DND-41 (cell line): Measurements from ENCODE around the gene QSOX1.

Source experiments
- ATAC-seq: fragments of 200-7000 bp; cut with Tn5 transposase; 3 replicates; pipeline ENCODE4 v1.9.1; 2021; ENCODE audit warnings: low read depth; ENCODE audit not compliant: insufficient read depth
- DNase-seq: peaks from one replicate; pipeline ENCODE4 v3.0.0-alpha.2; 2020
- H2AFZ ChIP-seq: 2 replicates; pipeline ENCODE4 v1.6.0; 2012; ENCODE audit warnings: low read depth, low read length
- H3K27ac ChIP-seq: 2 replicates; pipeline ENCODE4 v1.5.1; 2012; ENCODE audit warnings: low read length, inconsistent platforms
- H3K27me3 ChIP-seq: fragments of 200-600 bp; sonication (generic); 2 replicates; pipeline ENCODE4 v1.6.0; 2012; ENCODE audit warnings: low read length, mild to moderate bottlenecking, inconsistent platforms; ENCODE audit not compliant: insufficient read depth, poor library complexity
- H3K36me3 ChIP-seq: 2 replicates; pipeline ENCODE4 v1.5.1; 2012; ENCODE audit warnings: low read length, inconsistent platforms; ENCODE audit not compliant: insufficient read depth
- H3K4me1 ChIP-seq: 2 replicates; pipeline ENCODE4 v1.5.1; 2012; ENCODE audit warnings: mild to moderate bottlenecking, low read length; ENCODE audit not compliant: insufficient read depth
- H3K4me2 ChIP-seq: 2 replicates; pipeline ENCODE4 v1.6.0; 2012; ENCODE audit warnings: mild to moderate bottlenecking, moderate library complexity, low read length, inconsistent platforms; ENCODE audit not compliant: insufficient read depth
- H3K4me3 ChIP-seq, 2 experiments: fragments of 200-600 bp in 1 of 2; shearing (Covaris generic) in 1 of 2; 2 replicates each; pipeline ENCODE4 v1.5.1; 2012 to 2016; ENCODE audit warnings: inconsistent platforms in 2 of 2, low read length in 2 of 2, mild to moderate bottlenecking in 2 of 2, low read depth in 1 of 2, moderate library complexity in 1 of 2
- H3K79me2 ChIP-seq: 2 replicates; pipeline ENCODE4 v1.6.0; 2012; ENCODE audit warnings: low read length, inconsistent platforms; ENCODE audit not compliant: insufficient read depth
- H3K9ac ChIP-seq: 2 replicates; pipeline ENCODE4 v1.6.0; 2012; ENCODE audit warnings: low read depth, mild to moderate bottlenecking, inconsistent platforms, low read length, moderate library complexity
- H3K9me3 ChIP-seq: 2 replicates; pipeline ENCODE4 v1.5.1; 2012; ENCODE audit warnings: low read length, moderate library complexity, mild to moderate bottlenecking, inconsistent platforms; ENCODE audit not compliant: insufficient read depth, severe bottlenecking
- H4K20me1 ChIP-seq: 2 replicates; pipeline ENCODE4 v1.6.0; 2012; ENCODE audit warnings: low read length; ENCODE audit not compliant: insufficient read depth
- CTCF ChIP-seq: IDR thresholded peaks from 2 replicates; pipeline ENCODE4 v1.5.1; 2012; ENCODE audit warnings: borderline replicate concordance, low read length, moderate library complexity, mild to moderate bottlenecking; ENCODE audit not compliant: poor library complexity, severe bottlenecking; ENCODE audit errors: extremely low read depth
- EZH2 ChIP-seq: IDR thresholded peaks from 3 replicates; pipeline ENCODE4 v1.6.1; 2012; ENCODE audit warnings: borderline replicate concordance, low read depth, mild to moderate bottlenecking, moderate library complexity, low read length, inconsistent platforms; ENCODE audit not compliant: severe bottlenecking

Gene QSOX1

DNA sequence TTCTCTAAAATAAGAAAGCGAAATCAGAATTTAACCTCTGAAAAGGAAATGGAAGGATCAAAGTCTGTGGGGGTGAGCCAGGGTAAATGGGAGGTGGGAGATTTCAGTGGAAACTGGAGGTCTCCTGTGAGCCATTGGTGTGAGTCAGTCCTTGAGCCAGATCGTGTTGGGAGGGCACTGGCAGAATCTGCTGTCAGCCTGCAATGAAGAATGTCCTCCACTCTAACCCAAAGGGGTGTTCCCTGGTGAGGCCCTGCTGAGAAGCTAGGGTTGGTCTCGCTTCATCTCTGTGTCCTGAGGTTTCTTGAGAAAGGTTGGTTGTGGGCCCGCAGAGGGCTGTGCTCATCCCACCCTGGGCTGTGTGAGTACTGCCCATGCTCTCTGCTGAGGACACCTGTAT lies 2.4 kb downstream of the QSOX1 start:
- H3K27me3 ChIP-seq: no peaks in the 10 kb centered on the region
- H3K36me3 ChIP-seq: no peaks in the 10 kb centered on the region; the same call in 1 of the 2 replicates
- no peak for TF ChIP-seq EZH2
- TF ChIP-seq CTCF: no peak
- no peak overlapping the region for H3K27ac ChIP-seq
- H3K4me2 ChIP-seq: no peak overlapping the region
- H3K9ac ChIP-seq: no peak overlapping the region
- no peak for ATAC-seq
- no peak overlapping the region for H2AFZ ChIP-seq
- peaks cover 7% of the 10 kb centered on the region for H3K79me2 ChIP-seq
- H3K4me1 ChIP-seq: peaks cover 27% of the 10 kb centered on the region
- no peak overlapping the region for H3K4me3 ChIP-seq
- H3K9me3 ChIP-seq: no peaks in the 10 kb centered on the region
- no peak for DNase-seq
- H4K20me1 ChIP-seq: no peaks in the 10 kb centered on the region

DNA sequence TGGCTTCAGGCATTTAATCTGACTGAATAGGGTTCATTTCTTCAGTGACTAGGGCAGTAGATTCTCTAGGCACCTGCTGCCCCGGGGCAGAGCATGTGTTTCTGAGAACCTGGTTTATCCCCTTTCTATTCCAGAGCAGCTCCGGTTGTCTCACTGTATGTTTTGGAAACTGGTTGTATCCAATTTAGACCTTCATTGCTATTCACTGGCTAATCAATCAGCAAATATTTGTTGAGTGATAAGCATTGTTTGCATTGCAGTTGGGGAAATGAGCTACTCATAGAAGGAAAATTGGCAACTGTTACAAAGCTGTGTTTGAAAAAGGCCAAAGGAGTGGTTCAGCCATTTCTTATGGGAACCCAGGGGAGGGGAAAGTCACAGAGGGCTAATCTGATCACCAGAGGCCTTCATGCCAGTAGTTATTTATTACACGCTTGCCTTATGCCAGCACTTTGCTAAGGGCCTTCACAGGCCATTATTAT lies 2.9 kb downstream of the QSOX1 start:
- Histone ChIP-seq H3K4me3 (no peak overlapping the region), H4K20me1 (no peaks in the 10 kb centered on the region), H2AFZ (no peak overlapping the region), H3K36me3 (no peaks in the 10 kb centered on the region; the same call in 1 of the 2 replicates), H3K9me3 (no peaks in the 10 kb centered on the region), H3K79me2 (peaks cover 7% of the 10 kb centered on the region), H3K27ac (no peak overlapping the region), H3K9ac (no peak overlapping the region), H3K4me1 (peaks cover 27% of the 10 kb centered on the region), H3K4me2 (no peak overlapping the region), H3K27me3 (no peaks in the 10 kb centered on the region)
- no peak for TF ChIP-seq EZH2
- TF ChIP-seq CTCF: no peak
- no peak for DNase-seq
- ATAC-seq: no peak

GRCh38 chr1:180158149-180159147 lies 3.8 kb downstream of the QSOX1 start:
- Histone ChIP-seq H2AFZ (no peak overlapping the region), H3K4me1 (peaks cover 20% of the 10 kb centered on the region), H3K9me3 (no peaks in the 10 kb centered on the region), H3K4me3 (no peak overlapping the region), H3K27me3 (no peaks in the 10 kb centered on the region), H3K79me2 (peaks cover 7% of the 10 kb centered on the region), H3K36me3 (no peaks in the 10 kb centered on the region; the same call in 1 of the 2 replicates), H3K9ac (no peak overlapping the region), H4K20me1 (no peaks in the 10 kb centered on the region), H3K4me2 (no peak overlapping the region), H3K27ac (no peak overlapping the region)
- ATAC-seq (no peak), DNase-seq (no peak)
- TF ChIP-seq CTCF (no peak), EZH2 (no peak)
